Measurements from ENCODE around the gene QRFP.

DNA sequence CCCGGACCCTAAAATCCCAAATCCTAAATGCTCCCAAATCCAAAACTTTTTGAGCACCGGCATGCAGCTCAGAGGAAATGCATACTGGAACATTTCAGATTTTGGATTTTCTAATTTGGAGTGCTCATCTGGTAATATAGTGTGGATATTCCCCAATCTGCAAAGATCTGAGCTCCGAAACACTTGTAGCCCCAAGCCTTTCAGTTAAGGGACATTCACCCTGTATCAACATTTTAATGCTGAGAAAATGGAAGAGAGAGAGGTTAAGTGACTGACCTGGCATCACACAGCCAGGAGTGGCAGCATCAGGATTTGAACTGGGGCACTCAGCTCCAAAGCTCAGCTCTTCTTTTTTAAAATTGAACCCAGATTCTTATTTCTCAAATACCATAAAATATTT, 30.7 kb downstream of the QRFP start:
- no peak for TF ChIP-seq CTCF (IDR thresholded peaks at IDR 0.05)
- TF ChIP-seq EP300 (IDR thresholded peaks at IDR 0.05): no peak

All from ovary (tissue), 3 donors.